ENCODE data around the gene SAG.
A peak's percentile ranks its signal among the peaks of the same experiment; 100 is the strongest.

Gene SAG

DNA sequence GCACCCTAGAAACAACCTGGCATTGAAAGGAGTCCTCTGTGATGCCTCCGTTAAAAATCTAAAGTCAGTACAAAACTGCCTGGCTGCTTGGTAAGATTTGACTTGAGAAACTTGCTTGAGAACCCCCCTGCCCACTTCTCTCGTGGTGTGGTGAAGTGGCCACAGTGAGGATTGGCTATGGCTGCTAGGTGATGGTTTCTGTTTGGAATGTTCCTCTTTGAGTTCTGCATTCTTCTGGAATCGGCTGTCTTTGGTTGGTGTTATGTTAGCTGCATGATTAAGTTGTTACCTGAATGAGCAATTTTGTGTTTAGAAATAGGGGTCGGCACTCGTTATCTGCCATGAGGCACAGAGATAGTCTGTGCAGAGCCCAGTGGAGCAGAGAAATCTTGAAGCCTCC lies 21.7 kb upstream of the SAG start:
- Histone ChIP-seq H3K4ac (ENCODE audit: low read depth in 1 of 2, low read length in 2 of 2) (no peak overlapping the region), H3K14ac (ENCODE audit: low read length in 2 of 2) (no peak overlapping the region), H3K27me3 (ENCODE audit: control insufficient read depth in 1 of 2, insufficient read depth in 1 of 2, low read length in 2 of 2) (no peaks in the 10 kb centered on the region), H3K18ac (ENCODE audit: low read depth in 1 of 2, low read length in 2 of 2) (no peak overlapping the region), H3K4me3 (ENCODE audit: insufficient read depth in 1 of 2, low read depth in 1 of 2, low read length in 2 of 2) (no peak overlapping the region), H3K4me2 (ENCODE audit: low read length, poor library complexity, severe bottlenecking) (no peak overlapping the region), H3K9ac (ENCODE audit: low read length) (no peak overlapping the region), H2BK12ac (ENCODE audit: low read length in 2 of 2) (no peak overlapping the region), H2BK120ac (ENCODE audit: low read depth, low read length) (no peak overlapping the region), H4K91ac (ENCODE audit: low read length) (no peak overlapping the region), H3K9me3 (ENCODE audit: control insufficient read depth, low read length) (no peaks in the 10 kb centered on the region), H3K36me3 (ENCODE audit: control insufficient read depth in 1 of 2, insufficient read depth in 2 of 2, low read depth in 1 of 2, low read length in 2 of 2) (peaks cover 46 to 84% of the 10 kb centered on the region in 2 experiments), H3K4me1 (ENCODE audit: control insufficient read depth, insufficient read depth, low read depth, low read length) (no peaks in the 10 kb centered on the region), H3K23ac (ENCODE audit: low read length in 2 of 2) (no peak overlapping the region), H2BK15ac (ENCODE audit: low read depth, poor library complexity, severe bottlenecking) (no peak overlapping the region), H4K8ac (ENCODE audit: low read length) (no peak overlapping the region), H2BK5ac (ENCODE audit: low read depth, low read length, poor library complexity, severe bottlenecking) (no peak overlapping the region), H2AFZ (ENCODE audit: low read depth, low read length) (no peak overlapping the region), H3K27ac (ENCODE audit: low read length, poor library complexity, severe bottlenecking) (no peak overlapping the region), H2AK5ac (ENCODE audit: low read length, severe bottlenecking) (no peak overlapping the region), H3K79me1 (replicated peaks; ENCODE audit: low read length, poor library complexity, severe bottlenecking) (peaks cover 23% of the 10 kb centered on the region)
- DNase-seq, result no peak
- WGBS, result 78% methylated on average over 5 of the region's 5 CpGs

DNA sequence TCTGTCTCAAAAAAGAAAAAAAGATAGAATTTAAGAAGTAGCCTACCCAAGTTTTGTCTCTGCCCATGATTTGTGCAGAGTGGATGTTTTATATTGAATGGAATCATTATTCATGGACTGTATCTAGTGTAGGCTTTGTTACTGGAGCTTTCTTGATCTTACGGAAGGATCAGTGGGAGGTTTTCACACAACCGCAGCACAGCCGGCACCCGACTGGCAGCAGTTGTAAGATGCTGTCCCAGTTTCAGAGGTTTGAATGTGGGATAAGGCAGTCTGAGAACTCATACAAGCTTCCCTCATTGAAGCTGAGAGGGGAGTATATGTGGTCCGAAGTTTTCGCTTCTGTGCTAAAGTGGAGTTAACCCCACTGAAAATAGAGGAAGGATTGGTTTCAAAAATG lies 19.7 kb upstream of the SAG start:
- no peak overlapping the region for H3K14ac ChIP-seq (ENCODE audit: low read length in 2 of 2)
- H3K18ac ChIP-seq (ENCODE audit: low read depth in 1 of 2, low read length in 2 of 2), result no peak overlapping the region
- no peak overlapping the region for H4K8ac ChIP-seq (ENCODE audit: low read length)
- H3K4me1 ChIP-seq (ENCODE audit: control insufficient read depth, insufficient read depth, low read depth, low read length), result no peaks in the 10 kb centered on the region
- no peak overlapping the region for H2BK15ac ChIP-seq (ENCODE audit: low read depth, poor library complexity, severe bottlenecking)
- H4K91ac ChIP-seq (ENCODE audit: low read length), result no peak overlapping the region
- H2BK120ac ChIP-seq (ENCODE audit: low read depth, low read length), result no peak overlapping the region
- H3K4me3 ChIP-seq (ENCODE audit: insufficient read depth in 1 of 2, low read depth in 1 of 2, low read length in 2 of 2), result no peak overlapping the region
- no peaks in the 10 kb centered on the region for H3K27me3 ChIP-seq (ENCODE audit: control insufficient read depth in 1 of 2, insufficient read depth in 1 of 2, low read length in 2 of 2)
- no peak overlapping the region for H3K9ac ChIP-seq (ENCODE audit: low read length)
- H3K9me3 ChIP-seq (ENCODE audit: control insufficient read depth, low read length), result no peaks in the 10 kb centered on the region
- no peak overlapping the region for H3K4me2 ChIP-seq (ENCODE audit: low read length, poor library complexity, severe bottlenecking)
- H3K79me1 ChIP-seq (replicated peaks; ENCODE audit: low read length, poor library complexity, severe bottlenecking), result peaks cover 27% of the 10 kb centered on the region
- no peak overlapping the region for H2BK5ac ChIP-seq (ENCODE audit: low read depth, low read length, poor library complexity, severe bottlenecking)
- no peak overlapping the region for H3K27ac ChIP-seq (ENCODE audit: low read length, poor library complexity, severe bottlenecking)
- DNase-seq, result no peak
- no peak overlapping the region for H2BK12ac ChIP-seq (ENCODE audit: low read length in 2 of 2)
- H2AFZ ChIP-seq (ENCODE audit: low read depth, low read length), result no peak overlapping the region
- H2AK5ac ChIP-seq (ENCODE audit: low read length, severe bottlenecking), result no peak overlapping the region
- peaks cover 51 to 84% of the 10 kb centered on the region in 2 experiments for H3K36me3 ChIP-seq (ENCODE audit: control insufficient read depth in 1 of 2, insufficient read depth in 2 of 2, low read depth in 1 of 2, low read length in 2 of 2)
- no peak overlapping the region for H3K23ac ChIP-seq (ENCODE audit: low read length in 2 of 2)
- no peak overlapping the region for H3K4ac ChIP-seq (ENCODE audit: low read depth in 1 of 2, low read length in 2 of 2)
- WGBS, result 97% methylated on average over 5 of the region's 6 CpGs

- Histone ChIP-seq H4K8ac (ENCODE audit: low read length) (no peak overlapping the region), H2BK12ac (ENCODE audit: low read length in 2 of 2) (no peak overlapping the region), H3K36me3 (ENCODE audit: control insufficient read depth in 1 of 2, insufficient read depth in 2 of 2, low read depth in 1 of 2, low read length in 2 of 2) (peaks cover 59 to 86% of the 10 kb centered on the region in 2 experiments), H3K4me2 (ENCODE audit: low read length, poor library complexity, severe bottlenecking) (no peak overlapping the region), H2BK15ac (ENCODE audit: low read depth, poor library complexity, severe bottlenecking) (no peak overlapping the region), H3K4me1 (ENCODE audit: control insufficient read depth, insufficient read depth, low read depth, low read length) (no peaks in the 10 kb centered on the region), H2BK5ac (ENCODE audit: low read depth, low read length, poor library complexity, severe bottlenecking) (no peak overlapping the region), H4K91ac (ENCODE audit: low read length) (no peak overlapping the region), H3K14ac (ENCODE audit: low read length in 2 of 2) (no peak overlapping the region), H3K27ac (ENCODE audit: low read length, poor library complexity, severe bottlenecking) (no peak overlapping the region), H2BK120ac (ENCODE audit: low read depth, low read length) (no peak overlapping the region), H3K4ac (ENCODE audit: low read depth in 1 of 2, low read length in 2 of 2) (no peak overlapping the region), H3K27me3 (ENCODE audit: control insufficient read depth in 1 of 2, insufficient read depth in 1 of 2, low read length in 2 of 2) (no peaks in the 10 kb centered on the region), H3K4me3 (ENCODE audit: insufficient read depth in 1 of 2, low read depth in 1 of 2, low read length in 2 of 2) (no peak overlapping the region), H3K9me3 (ENCODE audit: control insufficient read depth, low read length) (no peaks in the 10 kb centered on the region), H3K79me1 (replicated peaks; ENCODE audit: low read length, poor library complexity, severe bottlenecking) (peaks cover 27% of the 10 kb centered on the region), H2AK5ac (ENCODE audit: low read length, severe bottlenecking) (no peak overlapping the region), H3K18ac (ENCODE audit: low read depth in 1 of 2, low read length in 2 of 2) (no peak overlapping the region), H3K9ac (ENCODE audit: low read length) (no peak overlapping the region), H2AFZ (ENCODE audit: low read depth, low read length) (no peak overlapping the region), H3K23ac (ENCODE audit: low read length in 2 of 2) (no peak overlapping the region)
- DNase-seq, result peak; percentile 24
- WGBS, result 72% methylated on average over 5 of the region's 5 CpGs
These were observed 19.0 kb upstream of the SAG start for GRCh38 chr2:233288663-233289062.

GRCh38 chr2:233289648-233290047 lies 18.0 kb upstream of the SAG start:
- no peak overlapping the region for H2AK5ac ChIP-seq (ENCODE audit: low read length, severe bottlenecking)
- WGBS, result 73% methylated on average over 12 of the region's 12 CpGs
- no peak overlapping the region for H2BK120ac ChIP-seq (ENCODE audit: low read depth, low read length)
- H3K14ac ChIP-seq (ENCODE audit: low read length in 2 of 2), result no peak overlapping the region
- H3K36me3 ChIP-seq (ENCODE audit: control insufficient read depth in 1 of 2, insufficient read depth in 2 of 2, low read depth in 1 of 2, low read length in 2 of 2), result peaks cover 62 to 94% of the 10 kb centered on the region in 2 experiments
- no peak overlapping the region for H3K4me2 ChIP-seq (ENCODE audit: low read length, poor library complexity, severe bottlenecking)
- H3K4me1 ChIP-seq (ENCODE audit: control insufficient read depth, insufficient read depth, low read depth, low read length), result no peaks in the 10 kb centered on the region
- no peak overlapping the region for H4K8ac ChIP-seq (ENCODE audit: low read length)
- no peak overlapping the region for H2BK12ac ChIP-seq (ENCODE audit: low read length in 2 of 2)
- no peaks in the 10 kb centered on the region for H3K27me3 ChIP-seq (ENCODE audit: control insufficient read depth in 1 of 2, insufficient read depth in 1 of 2, low read length in 2 of 2)
- no peak overlapping the region for H3K23ac ChIP-seq (ENCODE audit: low read length in 2 of 2)
- H3K27ac ChIP-seq (ENCODE audit: low read length, poor library complexity, severe bottlenecking), result no peak overlapping the region
- no peak overlapping the region for H2BK15ac ChIP-seq (ENCODE audit: low read depth, poor library complexity, severe bottlenecking)
- H3K9me3 ChIP-seq (ENCODE audit: control insufficient read depth, low read length), result no peaks in the 10 kb centered on the region
- peak; percentile 43 for DNase-seq
- H3K79me1 ChIP-seq (replicated peaks; ENCODE audit: low read length, poor library complexity, severe bottlenecking), result peaks cover 27% of the 10 kb centered on the region
- H3K4me3 ChIP-seq (ENCODE audit: insufficient read depth in 1 of 2, low read depth in 1 of 2, low read length in 2 of 2), result no peak overlapping the region
- no peak overlapping the region for H4K91ac ChIP-seq (ENCODE audit: low read length)
- no peak overlapping the region for H2BK5ac ChIP-seq (ENCODE audit: low read depth, low read length, poor library complexity, severe bottlenecking)
- no peak overlapping the region for H3K18ac ChIP-seq (ENCODE audit: low read depth in 1 of 2, low read length in 2 of 2)
- H3K4ac ChIP-seq (ENCODE audit: low read depth in 1 of 2, low read length in 2 of 2), result no peak overlapping the region
- no peak overlapping the region for H3K9ac ChIP-seq (ENCODE audit: low read length)
- H2AFZ ChIP-seq (ENCODE audit: low read depth, low read length), result no peak overlapping the region

Data from mesenchymal stem cell (in vitro differentiated cells and primary cell).